PC-9 (cell line): ENCODE results near the gene ZSWIM1. TPM values are rescaled to one million over a fixed set of nuclear protein-coding genes. Genes with fewer than 3 reads are reported as not detected.
A peak's percentile ranks its signal among the peaks of the same experiment; 100 is the strongest.

Experiments
- BruUV-seq: library from RNA; stranded (reverse); fragments of 400-500 nt; replicated peaks from 2 replicates; lab custom pipeline; 2021; lab: Mats Ljungman, UMichigan
- CTCF ChIA-PET: fragments of 300-600 bp; sonication (Branson Sonifier 250); formaldehyde crosslinking; loops from one replicate; lab custom pipeline; 2022; ENCODE audit warnings: antibody characterized with exemption; lab: Charles Lee
- POLR2A ChIA-PET: fragments of 300-600 bp; sonication (Branson Sonifier 250); formaldehyde crosslinking; loops from one replicate; lab custom pipeline; 2022; ENCODE audit warnings: antibody characterized with exemption; ENCODE audit not compliant: unreplicated experiment; lab: Charles Lee
- DNase-seq, 2 experiments: peaks; one replicate each; pipeline versions ENCODE4 v3.0.0 to v3.0.0-alpha.2; 2015 to 2022; ENCODE audit warnings: mixed read lengths in 1 of 2
- H2AFZ ChIP-seq: fragments of 200-600 bp; sonication (generic); 2 replicates; pipeline ENCODE4 v1.8.1; 2017; ENCODE audit warnings: antibody characterized with exemption
- H3F3A ChIP-seq: fragments of 200-600 bp; sonication (generic); 2 replicates; pipeline ENCODE4 v1.8.1; 2017; ENCODE audit warnings: antibody characterized with exemption, mild to moderate bottlenecking, low read depth; ENCODE audit not compliant: insufficient read depth
- H3K27ac ChIP-seq: fragments of 200-600 bp; sonication (generic); 2 replicates; pipeline ENCODE4 v1.6.1; 2016; ENCODE audit warnings: mixed run types
- H3K27me3 ChIP-seq: fragments of 200-600 bp; sonication (generic); 2 replicates; pipeline ENCODE4 v1.6.1; 2016; ENCODE audit warnings: low read depth, mixed run types; ENCODE audit not compliant: insufficient read depth
- H3K36me3 ChIP-seq: fragments of 200-600 bp; sonication (generic); 2 replicates; pipeline ENCODE4 v1.6.1; 2016; ENCODE audit warnings: low read depth, mixed run types
- H3K4me1 ChIP-seq: fragments of 200-600 bp; sonication (generic); replicated peaks from 2 replicates; pipeline ENCODE4 v1.6.1; 2016; ENCODE audit warnings: mixed run types; ENCODE audit not compliant: insufficient read depth
- H3K4me2 ChIP-seq: fragments of 200-600 bp; sonication (generic); 2 replicates; pipeline ENCODE4 v1.6.1; 2017; ENCODE audit warnings: mixed run types
- H3K4me3 ChIP-seq: fragments of 200-600 bp; sonication (generic); 2 replicates; pipeline ENCODE4 v1.6.1; 2016; ENCODE audit warnings: mixed run types
- H3K79me2 ChIP-seq: fragments of 200-600 bp; sonication (generic); 2 replicates; pipeline ENCODE4 v1.6.1; 2017; ENCODE audit warnings: low read depth, mixed run types
- H3K9me2 ChIP-seq: fragments of 200-600 bp; sonication (generic); 2 replicates; pipeline ENCODE4 v1.8.1; 2017; ENCODE audit warnings: mild to moderate bottlenecking; ENCODE audit not compliant: insufficient read depth
- H3K9me3 ChIP-seq: fragments of 200-600 bp; sonication (generic); 2 replicates; pipeline ENCODE4 v1.8.1; 2016; ENCODE audit warnings: low read depth; ENCODE audit not compliant: insufficient read depth
- H4K20me1 ChIP-seq: fragments of 200-600 bp; sonication (generic); 2 replicates; pipeline ENCODE4 v1.8.1; 2017; ENCODE audit not compliant: insufficient read depth
- CTCF ChIP-seq: fragments of 200-600 bp; sonication (generic); conservative IDR thresholded peaks from 2 replicates; pipeline ENCODE4 v1.6.1; 2017; ENCODE audit warnings: mixed run types, antibody characterized with exemption, mild to moderate bottlenecking, moderate library complexity
- EZH2 ChIP-seq: fragments of 200-600 bp; sonication (generic); IDR thresholded peaks from 2 replicates; pipeline ENCODE4 v1.8.0; 2017; ENCODE audit warnings: antibody characterized with exemption, low read depth
- intact Hi-C: fragments of 100-400 bp; cut with micrococcal nuclease; formaldehyde crosslinking; loops from one replicate; pipeline ENCODE4 v1.10.0; 2022; ENCODE audit not compliant: unreplicated experiment
- total RNA-seq: library from RNA; stranded (reverse); gene quantifications from 2 replicates; pipeline ENCODE4 v1.2.3, GENCODE V29; 2021

ZSWIM1 gene
- total RNA-seq, 1 experiment from 2014 or later = 13.2 TPM

GRCh38 chr20:45909817-45910669 is 29.0 kb downstream of the ZSWIM1 start:
- CTCF ChIA-PET = interaction anchor here (0.6 kb wide), 1 partner anchor 837 kb away, joined by 5 read pairs; no protein-coding TSS in a partner anchor
- no peak for DNase-seq
- Histone ChIP-seq H3K4me2 (peak overlapping the region; percentile 14; the same call in 1 of the 2 replicates), H3K79me2 (peaks cover 6% of the 10 kb centered on the region), H3K9me2 (no peaks in the 10 kb centered on the region), H3K27ac (no peak overlapping the region), H2AFZ (no peak overlapping the region), H3F3A (peaks cover 35% of the 10 kb centered on the region), H3K4me1 (peaks cover 29% of the 10 kb centered on the region), H3K4me3 (no peak overlapping the region), H3K9me3 (no peaks in the 10 kb centered on the region), H3K27me3 (no peaks in the 10 kb centered on the region), H3K36me3 (0 out of 2 replicates have a peak, but pooled peaks cover 5% of the 10 kb centered on the region), H4K20me1 (peaks cover 9% of the 10 kb centered on the region)
- intact Hi-C loops = loop anchor here (2.0 kb wide), 1 partner anchor 25 kb away; the partner anchor contains the start of gene PCIF1
- BruUV-seq = TSS peak; percentile 9
- POLR2A ChIA-PET = interaction anchor here (0.6 kb wide), 1 partner anchor 135 kb away, joined by 4 read pairs; no protein-coding TSS in a partner anchor
- TF ChIP-seq CTCF (no peak), EZH2 (no peak)

DNA sequence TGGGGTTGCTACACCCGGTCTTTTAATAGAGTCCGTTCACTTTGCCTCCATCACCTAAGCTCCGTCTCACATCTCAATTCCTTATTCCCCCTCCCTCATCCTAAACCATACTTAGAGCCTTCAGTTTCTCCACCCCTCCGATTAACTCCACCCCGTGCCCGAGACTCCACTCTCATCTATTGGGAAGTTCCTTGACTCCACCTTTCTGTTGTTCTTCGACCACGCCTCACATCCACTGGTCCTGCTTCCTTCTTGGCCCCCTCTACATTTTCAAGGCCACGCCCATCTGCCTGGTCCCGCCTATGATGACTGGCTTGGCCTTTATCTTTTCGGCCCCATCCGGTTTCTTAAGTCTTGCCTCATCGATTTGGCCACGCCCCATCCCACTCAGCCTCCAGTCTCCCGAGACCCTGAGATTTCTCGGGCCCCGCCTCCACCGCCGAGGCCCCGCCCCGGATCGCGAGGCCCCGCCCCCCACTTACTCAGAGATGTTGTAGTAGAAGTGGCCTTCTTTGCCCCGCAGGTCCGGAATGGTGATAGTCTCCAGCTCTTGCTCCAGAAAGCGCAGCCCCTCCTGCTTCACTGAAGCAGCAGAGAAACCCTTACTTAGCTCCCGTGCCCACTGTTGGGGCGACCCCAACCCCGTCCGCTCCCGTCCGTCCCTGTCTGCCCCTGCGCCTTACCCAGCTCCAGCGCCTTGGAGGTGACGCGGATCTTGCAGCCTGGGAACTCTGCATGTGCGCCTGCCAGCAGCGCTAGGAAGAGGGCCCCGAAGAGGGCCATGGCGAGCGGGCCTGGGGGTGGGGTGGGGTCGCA is 29.9 kb downstream of the ZSWIM1 start:
- 0 out of 2 replicates have a peak, but pooled peaks cover 4% of the 10 kb centered on the region for H3K36me3 ChIP-seq
- intact Hi-C loops = loop anchor here (2.0 kb wide), 1 partner anchor 24 kb away; the partner anchor contains the start of gene PCIF1
- peak overlapping the region; percentile 66 for H2AFZ ChIP-seq
- TF ChIP-seq CTCF (no peak), EZH2 (no peak)
- peaks cover 22% of the 10 kb centered on the region for H3K4me1 ChIP-seq
- H3K9me2 ChIP-seq = no peaks in the 10 kb centered on the region
- H4K20me1 ChIP-seq = peaks cover 4% of the 10 kb centered on the region; the same call in 1 of the 2 replicates
- no peaks in the 10 kb centered on the region for H3K27me3 ChIP-seq
- H3K4me3 ChIP-seq = peak overlapping the region; percentile 63
- ChIA-PET CTCF (interaction anchor here (0.6 to 0.7 kb wide), 2 partner anchors 51 to 838 kb away, joined by 5 to 6 read pairs; no protein-coding TSS in a partner anchor), POLR2A (interaction anchor here (0.6 kb wide), 1 partner anchor 136 kb away, joined by 4 read pairs; no protein-coding TSS in a partner anchor)
- peaks cover 27% of the 10 kb centered on the region for H3F3A ChIP-seq
- peak overlapping the region; percentile 38 for H3K27ac ChIP-seq
- H3K9me3 ChIP-seq = no peaks in the 10 kb centered on the region
- peaks cover 6% of the 10 kb centered on the region for H3K79me2 ChIP-seq
- H3K4me2 ChIP-seq = peak overlapping the region; percentile 77
- DNase-seq = peak; percentile 98 to 100
- TSS peak; percentile 99 for BruUV-seq
